HL-60 (cell line): ENCODE results near the gene KLHDC10.
A peak's percentile ranks its signal among the peaks of the same experiment; 100 is the strongest.

ENCODE experiments used
- DNase-seq, 2 experiments: peaks; one replicate each; pipeline ENCODE4 v3.0.0-alpha.2; 2010 to 2020; ENCODE audit warnings: low read depth in 1 of 2, low spot score in 1 of 2
- H3K27ac ChIP-seq: fragments of 250-450 bp; sonication (Bioruptor Pico); replicated peaks from 2 replicates; pipeline ENCODE4 v1.5.1; 2020; ENCODE audit warnings: mild to moderate bottlenecking, moderate library complexity
- H3K27me3 ChIP-seq: fragments of 250-450 bp; sonication (Bioruptor Pico); 2 replicates; pipeline ENCODE4 v1.5.1; 2021; ENCODE audit warnings: mild to moderate bottlenecking, moderate library complexity; ENCODE audit not compliant: insufficient read depth, poor library complexity, severe bottlenecking
- H3K4me3 ChIP-seq: replicated peaks from 2 replicates; pipeline ENCODE4 v1.5.1; 2011; ENCODE audit warnings: mild to moderate bottlenecking, control low read depth, low read length; ENCODE audit not compliant: insufficient read depth
- CTCF ChIP-seq: IDR thresholded peaks from one replicate; pipeline ENCODE4 v1.5.1; 2011; ENCODE audit warnings: low read length, control low read depth, inconsistent platforms; ENCODE audit not compliant: insufficient read depth
- GABPA ChIP-seq: IDR thresholded peaks from 2 replicates; pipeline ENCODE4 v1.6.1; 2012; ENCODE audit warnings: low read depth
- POLR2AphosphoS5 ChIP-seq: IDR thresholded peaks from 2 replicates; pipeline ENCODE4 v1.6.1; 2012; ENCODE audit warnings: low read depth
- REST ChIP-seq: IDR thresholded peaks from 2 replicates; pipeline ENCODE4 v1.6.1; 2012; ENCODE audit warnings: low read depth; ENCODE audit not compliant: insufficient replicate concordance
- SPI1 ChIP-seq: IDR thresholded peaks from 2 replicates; pipeline ENCODE4 v1.6.1; 2012; ENCODE audit warnings: low read depth, mild to moderate bottlenecking, borderline replicate concordance

Gene KLHDC10

GRCh38 chr7:130151591-130152492 lies 81.5 kb downstream of the KLHDC10 start:
- DNase-seq: peak; percentile 38 to 53
- no peak overlapping the region for H3K27ac ChIP-seq
- peak; percentile 81 for TF ChIP-seq POLR2AphosphoS5
- TF ChIP-seq CTCF: no peak
- H3K27me3 ChIP-seq: no peaks in the 10 kb centered on the region
- no peak overlapping the region for H3K4me3 ChIP-seq

- no peak for DNase-seq
- Histone ChIP-seq H3K27ac (no peak overlapping the region), H3K27me3 (no peaks in the 10 kb centered on the region), H3K4me3 (no peak overlapping the region)
- TF ChIP-seq CTCF: no peak
- TF ChIP-seq REST: no peak
- no peak for TF ChIP-seq SPI1
- TF ChIP-seq GABPA: no peak
- TF ChIP-seq POLR2AphosphoS5: no peak; the same call in 1 of the 2 replicates
Observed at GRCh38 chr7:130152493-130153210, 82.3 kb downstream of the KLHDC10 start.

GRCh38 chr7:130153211-130153908 lies 83.0 kb downstream of the KLHDC10 start:
- H3K27me3 ChIP-seq: no peaks in the 10 kb centered on the region
- no peak for DNase-seq
- H3K27ac ChIP-seq: no peak overlapping the region
- TF ChIP-seq REST: no peak
- TF ChIP-seq SPI1: no peak
- TF ChIP-seq POLR2AphosphoS5: no peak
- no peak for TF ChIP-seq GABPA
- TF ChIP-seq CTCF: no peak
- no peak overlapping the region for H3K4me3 ChIP-seq
